Measurements from ENCODE around the gene SQSTM1.

The SQSTM1 gene

DNA sequence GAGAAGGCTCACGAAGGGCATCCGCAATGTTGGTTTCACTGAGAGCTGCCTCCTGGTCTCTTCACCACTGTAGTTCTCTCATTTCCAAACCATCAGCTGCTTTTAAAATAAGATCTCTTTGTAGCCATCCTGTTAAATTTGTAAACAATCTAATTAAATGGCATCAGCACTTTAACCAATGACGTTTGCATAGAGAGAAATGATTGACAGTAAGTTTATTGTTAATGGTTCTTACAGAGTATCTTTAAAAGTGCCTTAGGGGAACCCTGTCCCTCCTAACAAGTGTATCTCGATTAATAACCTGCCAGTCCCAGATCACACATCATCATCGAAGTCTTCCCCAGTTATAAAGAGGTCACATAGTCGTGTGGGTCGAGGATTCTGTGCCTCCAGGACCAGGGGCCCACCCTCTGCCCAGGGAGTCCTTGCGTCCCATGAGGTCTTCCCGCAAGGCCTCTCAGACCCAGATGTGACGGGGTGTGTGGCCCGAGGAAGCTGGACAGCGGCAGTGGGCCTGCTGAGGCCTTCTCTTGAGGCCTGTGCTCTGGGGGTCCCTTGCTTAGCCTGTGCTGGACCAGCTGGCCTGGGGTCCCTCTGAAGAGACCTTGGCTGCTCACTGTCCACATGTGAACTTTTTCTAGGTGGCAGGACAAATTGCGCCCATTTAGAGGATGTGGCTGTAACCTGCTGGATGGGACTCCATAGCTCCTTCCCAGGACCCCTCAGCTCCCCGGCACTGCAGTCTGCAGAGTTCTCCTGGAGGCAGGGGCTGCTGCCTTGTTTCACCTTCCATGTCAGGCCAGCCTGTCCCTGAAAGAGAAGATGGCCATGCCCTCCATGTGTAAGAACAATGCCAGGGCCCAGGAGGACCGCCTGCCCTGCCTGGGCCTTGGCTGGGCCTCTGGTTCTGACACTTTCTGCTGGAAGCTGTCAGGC lies 16.6 kb downstream of the SQSTM1 start:
- no peak for DNase-seq (ENCODE audit: low read depth in 1 of 2, low spot score in 1 of 2)
- no peak overlapping the region for H3K4me3 ChIP-seq (replicated peaks; ENCODE audit: insufficient read depth, low read length)
- H3K27me3 ChIP-seq (ENCODE audit: insufficient read depth, poor library complexity, severe bottlenecking) = no peaks in the 10 kb centered on the region
- no peak overlapping the region for H3K27ac ChIP-seq (replicated peaks)
- TF ChIP-seq SPI1 (IDR thresholded peaks at IDR 0.05; ENCODE audit: borderline replicate concordance, low read depth) (no peak), POLR2AphosphoS5 (IDR thresholded peaks at IDR 0.05; ENCODE audit: low read depth) (no peak), GABPA (IDR thresholded peaks at IDR 0.05; ENCODE audit: low read depth) (no peak)
- TF ChIP-seq, protein P1, sequence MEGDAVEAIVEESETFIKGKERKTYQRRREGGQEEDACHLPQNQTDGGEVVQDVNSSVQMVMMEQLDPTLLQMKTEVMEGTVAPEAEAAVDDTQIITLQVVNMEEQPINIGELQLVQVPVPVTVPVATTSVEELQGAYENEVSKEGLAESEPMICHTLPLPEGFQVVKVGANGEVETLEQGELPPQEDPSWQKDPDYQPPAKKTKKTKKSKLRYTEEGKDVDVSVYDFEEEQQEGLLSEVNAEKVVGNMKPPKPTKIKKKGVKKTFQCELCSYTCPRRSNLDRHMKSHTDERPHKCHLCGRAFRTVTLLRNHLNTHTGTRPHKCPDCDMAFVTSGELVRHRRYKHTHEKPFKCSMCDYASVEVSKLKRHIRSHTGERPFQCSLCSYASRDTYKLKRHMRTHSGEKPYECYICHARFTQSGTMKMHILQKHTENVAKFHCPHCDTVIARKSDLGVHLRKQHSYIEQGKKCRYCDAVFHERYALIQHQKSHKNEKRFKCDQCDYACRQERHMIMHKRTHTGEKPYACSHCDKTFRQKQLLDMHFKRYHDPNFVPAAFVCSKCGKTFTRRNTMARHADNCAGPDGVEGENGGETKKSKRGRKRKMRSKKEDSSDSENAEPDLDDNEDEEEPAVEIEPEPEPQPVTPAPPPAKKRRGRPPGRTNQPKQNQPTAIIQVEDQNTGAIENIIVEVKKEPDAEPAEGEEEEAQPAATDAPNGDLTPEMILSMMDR (IDR thresholded peaks at IDR 0.05; ENCODE audit: insufficient read depth, low read length) = no peak
- TF ChIP-seq, protein P2, sequence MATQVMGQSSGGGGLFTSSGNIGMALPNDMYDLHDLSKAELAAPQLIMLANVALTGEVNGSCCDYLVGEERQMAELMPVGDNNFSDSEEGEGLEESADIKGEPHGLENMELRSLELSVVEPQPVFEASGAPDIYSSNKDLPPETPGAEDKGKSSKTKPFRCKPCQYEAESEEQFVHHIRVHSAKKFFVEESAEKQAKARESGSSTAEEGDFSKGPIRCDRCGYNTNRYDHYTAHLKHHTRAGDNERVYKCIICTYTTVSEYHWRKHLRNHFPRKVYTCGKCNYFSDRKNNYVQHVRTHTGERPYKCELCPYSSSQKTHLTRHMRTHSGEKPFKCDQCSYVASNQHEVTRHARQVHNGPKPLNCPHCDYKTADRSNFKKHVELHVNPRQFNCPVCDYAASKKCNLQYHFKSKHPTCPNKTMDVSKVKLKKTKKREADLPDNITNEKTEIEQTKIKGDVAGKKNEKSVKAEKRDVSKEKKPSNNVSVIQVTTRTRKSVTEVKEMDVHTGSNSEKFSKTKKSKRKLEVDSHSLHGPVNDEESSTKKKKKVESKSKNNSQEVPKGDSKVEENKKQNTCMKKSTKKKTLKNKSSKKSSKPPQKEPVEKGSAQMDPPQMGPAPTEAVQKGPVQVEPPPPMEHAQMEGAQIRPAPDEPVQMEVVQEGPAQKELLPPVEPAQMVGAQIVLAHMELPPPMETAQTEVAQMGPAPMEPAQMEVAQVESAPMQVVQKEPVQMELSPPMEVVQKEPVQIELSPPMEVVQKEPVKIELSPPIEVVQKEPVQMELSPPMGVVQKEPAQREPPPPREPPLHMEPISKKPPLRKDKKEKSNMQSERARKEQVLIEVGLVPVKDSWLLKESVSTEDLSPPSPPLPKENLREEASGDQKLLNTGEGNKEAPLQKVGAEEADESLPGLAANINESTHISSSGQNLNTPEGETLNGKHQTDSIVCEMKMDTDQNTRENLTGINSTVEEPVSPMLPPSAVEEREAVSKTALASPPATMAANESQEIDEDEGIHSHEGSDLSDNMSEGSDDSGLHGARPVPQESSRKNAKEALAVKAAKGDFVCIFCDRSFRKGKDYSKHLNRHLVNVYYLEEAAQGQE (IDR thresholded peaks at IDR 0.05; ENCODE audit: insufficient replicate concordance, low read depth) = no peak

- H3K27me3 ChIP-seq (ENCODE audit: insufficient read depth, poor library complexity, severe bottlenecking) = no peaks in the 10 kb centered on the region
- TF ChIP-seq POLR2AphosphoS5 (IDR thresholded peaks at IDR 0.05; ENCODE audit: low read depth) (no peak), GABPA (IDR thresholded peaks at IDR 0.05; ENCODE audit: low read depth) (no peak), SPI1 (IDR thresholded peaks at IDR 0.05; ENCODE audit: borderline replicate concordance, low read depth) (no peak)
- TF ChIP-seq, protein P1 (IDR thresholded peaks at IDR 0.05; ENCODE audit: insufficient read depth, low read length) = no peak
- TF ChIP-seq, protein P2 (IDR thresholded peaks at IDR 0.05; ENCODE audit: insufficient replicate concordance, low read depth) = no peak
- no peak overlapping the region for H3K4me3 ChIP-seq (replicated peaks; ENCODE audit: insufficient read depth, low read length)
- H3K27ac ChIP-seq (replicated peaks) = no peak overlapping the region
- no peak for DNase-seq (ENCODE audit: low read depth in 1 of 2, low spot score in 1 of 2)
Observed at GRCh38 chr5:179839328-179840256, 18.9 kb downstream of the SQSTM1 start.

DNA sequence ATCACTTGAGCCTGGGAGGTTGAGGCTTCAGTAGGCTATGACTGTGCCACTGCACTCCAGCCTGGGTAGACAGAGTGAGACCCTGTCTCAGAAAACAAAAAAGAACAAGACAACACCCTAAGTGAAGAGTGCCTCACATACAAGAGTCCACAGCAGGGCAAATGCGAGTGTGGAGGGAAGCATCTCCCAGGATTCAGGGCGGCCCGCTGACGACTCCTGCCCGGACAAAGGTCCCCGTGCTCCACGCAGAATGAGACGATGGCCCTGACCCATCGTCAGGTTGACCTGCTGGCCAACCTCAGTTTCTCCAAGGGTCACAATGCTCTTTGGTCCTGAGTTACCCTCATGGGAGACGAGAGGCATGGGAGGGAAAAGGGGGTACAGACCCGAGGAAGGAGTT lies 19.6 kb downstream of the SQSTM1 start:
- no peak overlapping the region for H3K4me3 ChIP-seq (replicated peaks; ENCODE audit: insufficient read depth, low read length)
- TF ChIP-seq SPI1 (IDR thresholded peaks at IDR 0.05; ENCODE audit: borderline replicate concordance, low read depth) = no peak
- TF ChIP-seq, protein P1 (IDR thresholded peaks at IDR 0.05; ENCODE audit: insufficient read depth, low read length) = no peak
- TF ChIP-seq, protein P2 (IDR thresholded peaks at IDR 0.05; ENCODE audit: insufficient replicate concordance, low read depth) = no peak
- no peak for TF ChIP-seq POLR2AphosphoS5 (IDR thresholded peaks at IDR 0.05; ENCODE audit: low read depth)
- no peak for TF ChIP-seq GABPA (IDR thresholded peaks at IDR 0.05; ENCODE audit: low read depth)
- H3K27ac ChIP-seq (replicated peaks) = no peak overlapping the region
- no peaks in the 10 kb centered on the region for H3K27me3 ChIP-seq (ENCODE audit: insufficient read depth, poor library complexity, severe bottlenecking)
- DNase-seq (ENCODE audit: low read depth in 1 of 2, low spot score in 1 of 2) = no peak
